ENCODE data around the gene FAM120A.

DNA sequence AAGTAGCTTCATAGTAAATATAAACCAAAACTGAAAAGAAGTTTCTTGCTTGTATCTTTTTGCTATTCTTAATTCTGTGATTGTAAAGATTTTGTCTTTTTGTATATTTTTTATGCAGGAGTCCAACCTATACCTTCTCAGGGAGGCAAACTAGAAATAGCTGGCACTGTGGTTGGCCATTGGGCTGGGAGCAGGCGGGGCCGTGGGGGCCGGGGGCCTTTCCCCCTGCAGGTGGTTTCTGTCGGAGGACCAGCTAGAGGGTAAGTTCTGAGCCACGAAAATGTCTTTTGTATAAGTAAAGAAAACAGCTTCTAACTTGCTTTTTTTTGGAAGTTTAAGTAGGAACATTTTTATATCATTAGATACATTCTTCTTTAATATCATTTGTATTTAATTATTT is 109.5 kb downstream of the FAM120A start:
- TF ChIP-seq, protein P1, sequence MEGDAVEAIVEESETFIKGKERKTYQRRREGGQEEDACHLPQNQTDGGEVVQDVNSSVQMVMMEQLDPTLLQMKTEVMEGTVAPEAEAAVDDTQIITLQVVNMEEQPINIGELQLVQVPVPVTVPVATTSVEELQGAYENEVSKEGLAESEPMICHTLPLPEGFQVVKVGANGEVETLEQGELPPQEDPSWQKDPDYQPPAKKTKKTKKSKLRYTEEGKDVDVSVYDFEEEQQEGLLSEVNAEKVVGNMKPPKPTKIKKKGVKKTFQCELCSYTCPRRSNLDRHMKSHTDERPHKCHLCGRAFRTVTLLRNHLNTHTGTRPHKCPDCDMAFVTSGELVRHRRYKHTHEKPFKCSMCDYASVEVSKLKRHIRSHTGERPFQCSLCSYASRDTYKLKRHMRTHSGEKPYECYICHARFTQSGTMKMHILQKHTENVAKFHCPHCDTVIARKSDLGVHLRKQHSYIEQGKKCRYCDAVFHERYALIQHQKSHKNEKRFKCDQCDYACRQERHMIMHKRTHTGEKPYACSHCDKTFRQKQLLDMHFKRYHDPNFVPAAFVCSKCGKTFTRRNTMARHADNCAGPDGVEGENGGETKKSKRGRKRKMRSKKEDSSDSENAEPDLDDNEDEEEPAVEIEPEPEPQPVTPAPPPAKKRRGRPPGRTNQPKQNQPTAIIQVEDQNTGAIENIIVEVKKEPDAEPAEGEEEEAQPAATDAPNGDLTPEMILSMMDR (IDR thresholded peaks at IDR 0.05; ENCODE audit: poor library complexity, severe bottlenecking), result no peak
- TF ChIP-seq POLR2AphosphoS5 (IDR thresholded peaks at IDR 0.05) (no peak), MXI1 (conservative IDR thresholded peaks at IDR 0.05; ENCODE audit: poor library complexity, severe bottlenecking) (no peak), RAD21 (conservative IDR thresholded peaks at IDR 0.05) (no peak), EZH2 (IDR thresholded peaks at IDR 0.05; ENCODE audit: borderline replicate concordance, insufficient read depth, low read length, poor library complexity, severe bottlenecking) (no peak), EP300 (conservative IDR thresholded peaks at IDR 0.05; ENCODE audit: poor library complexity, severe bottlenecking) (no peak), TAF1 (IDR thresholded peaks at IDR 0.05; ENCODE audit: low read depth) (no peak)
- TF ChIP-seq, protein P2, sequence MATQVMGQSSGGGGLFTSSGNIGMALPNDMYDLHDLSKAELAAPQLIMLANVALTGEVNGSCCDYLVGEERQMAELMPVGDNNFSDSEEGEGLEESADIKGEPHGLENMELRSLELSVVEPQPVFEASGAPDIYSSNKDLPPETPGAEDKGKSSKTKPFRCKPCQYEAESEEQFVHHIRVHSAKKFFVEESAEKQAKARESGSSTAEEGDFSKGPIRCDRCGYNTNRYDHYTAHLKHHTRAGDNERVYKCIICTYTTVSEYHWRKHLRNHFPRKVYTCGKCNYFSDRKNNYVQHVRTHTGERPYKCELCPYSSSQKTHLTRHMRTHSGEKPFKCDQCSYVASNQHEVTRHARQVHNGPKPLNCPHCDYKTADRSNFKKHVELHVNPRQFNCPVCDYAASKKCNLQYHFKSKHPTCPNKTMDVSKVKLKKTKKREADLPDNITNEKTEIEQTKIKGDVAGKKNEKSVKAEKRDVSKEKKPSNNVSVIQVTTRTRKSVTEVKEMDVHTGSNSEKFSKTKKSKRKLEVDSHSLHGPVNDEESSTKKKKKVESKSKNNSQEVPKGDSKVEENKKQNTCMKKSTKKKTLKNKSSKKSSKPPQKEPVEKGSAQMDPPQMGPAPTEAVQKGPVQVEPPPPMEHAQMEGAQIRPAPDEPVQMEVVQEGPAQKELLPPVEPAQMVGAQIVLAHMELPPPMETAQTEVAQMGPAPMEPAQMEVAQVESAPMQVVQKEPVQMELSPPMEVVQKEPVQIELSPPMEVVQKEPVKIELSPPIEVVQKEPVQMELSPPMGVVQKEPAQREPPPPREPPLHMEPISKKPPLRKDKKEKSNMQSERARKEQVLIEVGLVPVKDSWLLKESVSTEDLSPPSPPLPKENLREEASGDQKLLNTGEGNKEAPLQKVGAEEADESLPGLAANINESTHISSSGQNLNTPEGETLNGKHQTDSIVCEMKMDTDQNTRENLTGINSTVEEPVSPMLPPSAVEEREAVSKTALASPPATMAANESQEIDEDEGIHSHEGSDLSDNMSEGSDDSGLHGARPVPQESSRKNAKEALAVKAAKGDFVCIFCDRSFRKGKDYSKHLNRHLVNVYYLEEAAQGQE (IDR thresholded peaks at IDR 0.05; ENCODE audit: borderline replicate concordance), result no peak

All from neural cell (in vitro differentiated cells).